Brain microvascular endothelial cell (primary cell): ENCODE data around the gene CD101.

Source experiments
- DNase-seq: peaks from one replicate; pipeline ENCODE4 v3.0.0-alpha.2; 2020
- H3K27ac ChIP-seq: fragments of 250-450 bp; sonication (Bioruptor Pico); 2 replicates; pipeline ENCODE4 v1.5.1; 2020; ENCODE audit warnings: mild to moderate bottlenecking, moderate library complexity
- H3K27me3 ChIP-seq: fragments of 250-450 bp; sonication (Bioruptor Pico); replicated peaks from 2 replicates; pipeline ENCODE4 v1.5.1; 2020; ENCODE audit warnings: mild to moderate bottlenecking
- H3K36me3 ChIP-seq: fragments of 250-450 bp; sonication (Bioruptor Pico); replicated peaks from 2 replicates; pipeline ENCODE4 v1.5.1; 2020; ENCODE audit warnings: mild to moderate bottlenecking
- H3K4me3 ChIP-seq: 2 replicates; pipeline ENCODE4 v1.5.1; 2011; ENCODE audit warnings: low read depth, mild to moderate bottlenecking, control low read depth, low read length, moderate library complexity
- in situ Hi-C: cut with HindIII; loops from 2 replicates; pipeline ENCODE4 v1.10.0; 2017; ENCODE audit warnings: low sequenced_read_pairs, low pct_ligation_motif_present
- TF ChIP-seq, protein P1 (sequence below): IDR thresholded peaks from 2 replicates; pipeline ENCODE4 v1.5.1; 2011; ENCODE audit warnings: low read depth, mild to moderate bottlenecking, moderate library complexity, low read length, control low read depth, inconsistent platforms; ENCODE audit errors: missing control alignments

The CD101 gene

DNA sequence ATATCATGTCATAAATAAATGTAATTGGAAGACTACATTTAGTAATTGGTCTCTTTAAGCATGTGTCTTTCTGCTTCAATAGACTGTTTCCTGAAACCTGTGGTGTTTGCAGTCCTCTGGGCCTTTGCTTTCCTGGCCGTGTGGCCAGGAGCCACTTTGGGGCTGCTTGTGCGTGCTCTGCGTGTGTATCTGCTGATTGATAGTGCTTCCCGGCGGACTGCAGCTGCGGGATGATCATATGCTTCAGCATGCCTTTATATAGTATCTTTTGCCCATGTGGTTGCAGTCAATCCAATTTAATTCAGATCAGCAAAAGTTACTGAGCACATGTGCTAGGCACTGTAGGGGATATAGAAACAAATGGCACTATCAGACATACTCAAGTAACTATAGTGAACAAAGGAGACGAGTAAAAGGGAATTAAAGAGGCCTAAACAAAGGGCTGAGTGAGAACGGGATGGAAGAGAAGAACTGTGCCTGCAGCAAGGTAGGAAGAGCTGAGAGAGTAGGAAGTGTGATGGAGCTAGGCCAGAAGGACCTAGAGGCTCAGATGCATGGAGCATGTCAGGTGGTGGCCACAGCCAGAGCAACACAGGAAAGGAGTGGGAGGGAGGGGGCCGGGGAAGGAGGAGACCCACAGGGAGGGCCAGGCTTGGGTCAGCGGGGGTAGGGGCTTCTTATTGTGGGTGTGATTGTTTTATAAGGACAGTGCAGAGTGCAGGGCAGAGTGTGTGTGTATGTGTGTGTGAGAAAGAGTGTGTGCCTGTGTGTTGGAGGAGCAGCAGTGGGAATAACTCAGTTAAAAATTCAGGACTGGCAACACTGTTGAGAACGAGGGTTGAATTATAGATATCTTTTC, 31.4 kb downstream of the CD101 start:
- Histone ChIP-seq H3K36me3 (no peaks in the 10 kb centered on the region), H3K27me3 (no peaks in the 10 kb centered on the region), H3K4me3 (no peak overlapping the region), H3K27ac (no peak overlapping the region)
- in situ Hi-C loops = no loop called here
- TF ChIP-seq, protein P1, sequence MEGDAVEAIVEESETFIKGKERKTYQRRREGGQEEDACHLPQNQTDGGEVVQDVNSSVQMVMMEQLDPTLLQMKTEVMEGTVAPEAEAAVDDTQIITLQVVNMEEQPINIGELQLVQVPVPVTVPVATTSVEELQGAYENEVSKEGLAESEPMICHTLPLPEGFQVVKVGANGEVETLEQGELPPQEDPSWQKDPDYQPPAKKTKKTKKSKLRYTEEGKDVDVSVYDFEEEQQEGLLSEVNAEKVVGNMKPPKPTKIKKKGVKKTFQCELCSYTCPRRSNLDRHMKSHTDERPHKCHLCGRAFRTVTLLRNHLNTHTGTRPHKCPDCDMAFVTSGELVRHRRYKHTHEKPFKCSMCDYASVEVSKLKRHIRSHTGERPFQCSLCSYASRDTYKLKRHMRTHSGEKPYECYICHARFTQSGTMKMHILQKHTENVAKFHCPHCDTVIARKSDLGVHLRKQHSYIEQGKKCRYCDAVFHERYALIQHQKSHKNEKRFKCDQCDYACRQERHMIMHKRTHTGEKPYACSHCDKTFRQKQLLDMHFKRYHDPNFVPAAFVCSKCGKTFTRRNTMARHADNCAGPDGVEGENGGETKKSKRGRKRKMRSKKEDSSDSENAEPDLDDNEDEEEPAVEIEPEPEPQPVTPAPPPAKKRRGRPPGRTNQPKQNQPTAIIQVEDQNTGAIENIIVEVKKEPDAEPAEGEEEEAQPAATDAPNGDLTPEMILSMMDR = no peak
- DNase-seq = no peak

DNA sequence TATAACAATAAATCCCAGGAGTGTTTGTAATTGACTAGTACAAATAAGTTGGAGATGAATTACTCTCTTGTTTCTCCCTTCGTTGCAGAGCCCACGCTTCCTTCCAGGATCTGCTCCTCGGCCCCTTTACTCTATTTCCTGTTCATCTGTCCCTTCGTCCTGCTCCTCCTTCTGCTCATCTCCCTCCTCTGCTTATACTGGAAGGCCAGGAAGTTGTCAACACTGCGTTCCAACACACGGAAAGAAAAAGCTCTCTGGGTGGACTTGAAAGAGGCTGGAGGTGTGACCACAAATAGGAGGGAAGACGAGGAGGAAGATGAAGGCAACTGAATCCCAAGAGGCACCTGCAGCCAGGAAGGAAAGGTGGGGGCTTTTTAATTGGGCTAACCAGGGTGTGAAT, 32.2 kb downstream of the CD101 start:
- no peak overlapping the region for H3K27ac ChIP-seq
- in situ Hi-C loops = no loop called here
- H3K36me3 ChIP-seq = no peaks in the 10 kb centered on the region
- TF ChIP-seq, protein P1 = no peak
- DNase-seq = no peak
- no peak overlapping the region for H3K4me3 ChIP-seq
- H3K27me3 ChIP-seq = no peaks in the 10 kb centered on the region

DNA sequence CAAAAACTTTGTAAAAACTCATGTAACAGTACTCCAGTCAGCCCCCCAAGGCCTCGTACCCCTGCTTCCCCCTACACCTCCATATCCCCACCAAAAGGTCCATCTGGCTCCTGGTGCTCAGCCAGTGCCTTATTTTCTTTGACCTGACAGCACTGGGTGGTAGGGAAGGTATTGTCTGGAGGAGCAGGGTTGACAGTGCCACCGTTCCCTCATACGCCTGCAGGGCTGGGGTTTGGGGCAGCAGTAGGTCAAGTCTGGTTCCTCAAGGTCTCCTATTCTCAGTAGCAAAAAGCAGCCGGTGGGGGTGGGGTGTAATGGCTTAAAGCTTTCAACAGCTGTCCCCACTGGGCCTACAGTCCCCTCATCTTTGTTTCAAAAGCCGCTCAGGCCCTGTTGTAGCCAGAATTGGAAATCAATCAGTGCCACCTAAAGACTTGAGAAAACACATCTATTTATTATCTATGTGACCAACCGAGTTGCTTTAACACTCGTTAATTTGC, 33.3 kb downstream of the CD101 start:
- H3K36me3 ChIP-seq = no peaks in the 10 kb centered on the region
- DNase-seq = no peak
- TF ChIP-seq, protein P1 = no peak
- H3K4me3 ChIP-seq = no peak overlapping the region
- in situ Hi-C loops = no loop called here
- no peaks in the 10 kb centered on the region for H3K27me3 ChIP-seq
- no peak overlapping the region for H3K27ac ChIP-seq

DNA sequence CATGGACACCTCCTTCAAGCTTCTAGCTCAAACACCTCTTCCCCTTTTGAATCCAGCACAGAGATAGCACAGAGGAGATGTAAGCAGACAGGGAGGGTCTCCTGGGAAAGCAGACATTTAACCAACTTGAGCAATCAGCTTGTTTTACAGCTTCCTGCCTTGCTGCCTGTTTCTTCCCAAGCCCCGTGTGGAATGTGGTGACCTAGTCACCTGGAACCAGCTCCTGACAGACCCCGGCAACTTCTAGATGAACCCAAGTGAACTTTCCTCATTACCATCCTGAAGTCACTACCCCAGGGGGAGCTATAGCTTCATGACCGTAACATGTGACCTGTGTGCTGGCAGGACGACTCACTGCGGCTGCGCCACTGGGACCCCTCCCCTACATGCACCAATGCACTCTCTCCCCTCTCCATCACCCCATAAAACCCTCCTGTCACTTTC, 34.5 kb downstream of the CD101 start:
- Histone ChIP-seq H3K36me3 (no peaks in the 10 kb centered on the region), H3K4me3 (no peak overlapping the region), H3K27ac (no peak overlapping the region), H3K27me3 (no peaks in the 10 kb centered on the region)
- no peak for DNase-seq
- in situ Hi-C loops = no loop called here
- TF ChIP-seq, protein P1 = no peak

DNA sequence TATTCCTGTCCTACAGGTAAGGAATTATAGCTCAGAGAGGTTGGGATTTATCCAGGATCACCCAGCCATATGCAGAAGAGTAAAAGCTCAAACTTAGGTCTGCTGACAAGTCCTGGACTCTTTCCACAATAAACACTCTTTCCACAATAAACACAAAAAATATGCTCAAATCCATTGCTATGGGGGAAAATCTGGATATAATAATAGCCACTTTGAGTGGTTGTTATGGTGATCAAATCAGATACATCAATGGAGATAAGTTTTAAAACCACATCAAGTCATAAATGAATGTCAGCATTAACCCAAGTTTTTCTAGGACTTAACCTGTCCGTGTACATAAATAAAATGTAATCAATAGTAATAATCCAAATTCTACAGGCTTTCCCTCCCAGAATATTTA, 36.2 kb downstream of the CD101 start:
- Histone ChIP-seq H3K4me3 (no peak overlapping the region), H3K36me3 (no peaks in the 10 kb centered on the region), H3K27me3 (no peaks in the 10 kb centered on the region), H3K27ac (no peak overlapping the region)
- no peak for DNase-seq
- in situ Hi-C loops = no loop called here
- TF ChIP-seq, protein P1 = no peak
